Measurements from ENCODE around the gene GPR142. TPM values are rescaled to one million over a fixed set of nuclear protein-coding genes. Genes with fewer than 3 reads are reported as not detected.
A peak's percentile ranks its signal among the peaks of the same experiment; 100 is the strongest.

Gene GPR142
- total RNA-seq, 1 experiment from 2014 or later = not detected

DNA sequence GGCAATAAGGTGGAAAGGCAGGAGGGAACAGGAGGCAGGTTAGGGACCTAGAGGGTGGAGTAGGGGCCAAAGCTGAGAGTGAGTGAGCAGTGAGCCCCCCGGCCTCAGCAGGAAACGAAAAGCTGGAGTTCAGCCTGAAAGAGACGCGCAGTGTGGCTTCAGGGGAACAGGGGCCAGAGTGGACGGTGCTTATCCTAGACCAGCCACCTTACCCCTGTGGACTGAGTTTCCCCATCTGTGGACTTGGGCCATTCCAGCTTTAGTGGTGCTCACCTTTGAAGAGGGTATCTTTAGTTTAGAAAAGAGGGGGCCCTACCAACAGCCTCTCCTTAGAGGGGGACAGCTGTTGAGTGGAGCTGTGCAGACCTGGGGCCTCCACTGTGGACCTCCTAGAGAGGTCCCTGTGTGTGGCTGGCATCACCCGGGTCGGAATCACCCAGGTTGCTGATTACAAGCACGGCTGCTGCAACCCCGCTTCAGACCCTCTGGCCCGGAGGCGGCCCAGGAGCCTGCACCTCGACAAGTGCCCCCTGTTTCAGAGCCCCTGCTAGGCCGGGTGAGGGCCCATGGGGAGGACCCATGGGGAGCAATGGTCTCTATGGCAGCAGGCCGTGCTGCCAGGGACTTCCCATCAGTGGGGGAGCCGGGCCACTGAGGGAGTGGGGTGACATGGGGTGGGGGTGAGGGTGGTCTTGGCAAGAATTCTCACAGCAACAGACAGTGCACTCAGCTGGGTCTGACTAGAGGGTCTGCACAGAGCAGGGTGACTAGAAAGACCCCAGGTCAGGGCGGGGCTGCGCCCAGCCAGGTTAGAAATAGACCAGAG, 2.6 kb downstream of the GPR142 start:
- no peak for DNase-seq (ENCODE audit: low read depth)

DNA sequence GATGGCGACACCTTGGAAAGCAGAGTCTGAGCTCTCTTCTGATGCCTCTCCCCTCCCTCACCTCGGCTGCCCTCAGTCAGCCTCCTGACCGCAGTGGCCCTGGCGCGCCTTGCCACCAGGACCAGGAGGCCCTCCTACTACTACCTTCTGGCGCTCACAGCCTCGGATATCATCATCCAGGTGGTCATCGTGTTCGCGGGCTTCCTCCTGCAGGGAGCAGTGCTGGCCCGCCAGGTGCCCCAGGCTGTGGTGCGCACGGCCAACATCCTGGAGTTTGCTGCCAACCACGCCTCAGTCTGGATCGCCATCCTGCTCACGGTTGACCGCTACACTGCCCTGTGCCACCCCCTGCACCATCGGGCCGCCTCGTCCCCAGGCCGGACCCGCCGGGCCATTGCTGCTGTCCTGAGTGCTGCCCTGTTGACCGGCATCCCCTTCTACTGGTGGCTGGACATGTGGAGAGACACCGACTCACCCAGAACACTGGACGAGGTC, 4.4 kb downstream of the GPR142 start:
- DNase-seq (ENCODE audit: low read depth) = no peak

DNA sequence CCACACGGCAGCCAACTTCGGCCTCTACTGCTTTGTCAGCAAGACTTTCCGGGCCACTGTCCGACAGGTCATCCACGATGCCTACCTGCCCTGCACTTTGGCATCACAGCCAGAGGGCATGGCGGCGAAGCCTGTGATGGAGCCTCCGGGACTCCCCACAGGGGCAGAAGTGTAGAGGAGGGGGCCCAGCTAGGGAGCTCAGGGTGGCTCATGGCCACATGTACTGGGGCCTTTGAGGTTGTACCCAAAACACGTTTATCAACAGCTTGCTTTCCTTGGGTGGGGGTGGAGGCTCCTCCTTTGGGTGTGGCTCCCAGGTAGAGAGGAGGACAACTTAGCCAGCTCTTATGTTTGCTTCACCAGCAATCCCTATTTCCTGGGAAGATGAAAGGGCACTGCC, 5.1 kb downstream of the GPR142 start:
- DNase-seq (ENCODE audit: low read depth) = no peak

DNA sequence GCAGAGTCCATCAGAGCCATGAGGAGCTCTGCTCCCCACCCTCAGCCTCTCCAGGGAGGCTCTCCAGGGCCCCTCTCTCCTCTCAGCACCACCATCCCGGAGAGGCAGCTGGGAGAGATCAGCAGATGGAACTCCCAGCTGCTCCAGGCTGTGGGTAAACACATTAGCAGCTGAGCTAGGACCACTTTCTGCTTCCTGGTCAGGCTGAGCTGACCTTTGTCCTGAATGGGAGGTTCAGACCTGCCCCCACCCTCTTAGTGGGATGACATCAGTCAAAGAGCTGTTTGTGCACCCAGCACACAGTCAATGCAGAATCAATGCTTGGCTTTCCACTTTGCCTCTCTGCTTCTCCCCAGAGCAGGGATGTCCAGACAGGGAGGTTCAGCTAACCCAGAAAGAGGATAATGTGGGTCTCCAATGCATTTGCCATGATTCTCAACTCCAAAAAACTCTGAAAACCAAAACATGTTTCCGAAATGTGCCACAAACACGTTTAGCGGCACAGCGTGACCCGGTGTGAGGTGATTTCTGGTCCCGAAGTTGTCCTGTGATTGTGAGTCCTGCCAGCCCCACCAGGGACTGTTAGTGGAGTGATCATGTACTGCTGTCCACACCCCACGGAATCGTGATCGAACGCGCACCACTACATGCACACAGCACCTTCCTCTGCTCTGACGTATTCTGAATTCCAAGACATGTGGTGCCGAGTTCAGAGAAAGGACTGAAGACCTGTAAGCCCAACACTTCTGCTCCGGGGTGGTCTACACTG, 6.7 kb downstream of the GPR142 start:
- DNase-seq (ENCODE audit: low read depth) = no peak

DNA sequence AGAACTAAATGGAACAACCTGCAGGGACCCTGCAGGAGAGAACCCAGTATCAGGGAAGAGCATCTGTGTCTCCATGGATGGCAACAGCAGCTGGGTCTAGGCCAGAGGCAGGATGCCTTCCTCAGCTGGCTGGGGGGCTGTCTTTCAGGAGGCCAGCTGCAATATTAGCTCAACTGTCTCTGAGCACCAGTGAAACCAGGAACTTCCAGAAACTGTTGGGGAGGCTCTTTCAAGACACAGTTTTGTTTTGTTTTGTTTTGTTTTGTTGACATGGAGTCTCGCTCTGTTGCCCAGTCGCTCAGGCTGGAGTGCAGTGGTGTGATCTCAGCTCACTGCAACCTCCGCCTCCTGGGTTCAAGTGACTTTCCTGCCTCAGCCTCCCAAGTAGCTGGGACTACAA, 7.6 kb downstream of the GPR142 start:
- DNase-seq (ENCODE audit: low read depth) = no peak

DNA sequence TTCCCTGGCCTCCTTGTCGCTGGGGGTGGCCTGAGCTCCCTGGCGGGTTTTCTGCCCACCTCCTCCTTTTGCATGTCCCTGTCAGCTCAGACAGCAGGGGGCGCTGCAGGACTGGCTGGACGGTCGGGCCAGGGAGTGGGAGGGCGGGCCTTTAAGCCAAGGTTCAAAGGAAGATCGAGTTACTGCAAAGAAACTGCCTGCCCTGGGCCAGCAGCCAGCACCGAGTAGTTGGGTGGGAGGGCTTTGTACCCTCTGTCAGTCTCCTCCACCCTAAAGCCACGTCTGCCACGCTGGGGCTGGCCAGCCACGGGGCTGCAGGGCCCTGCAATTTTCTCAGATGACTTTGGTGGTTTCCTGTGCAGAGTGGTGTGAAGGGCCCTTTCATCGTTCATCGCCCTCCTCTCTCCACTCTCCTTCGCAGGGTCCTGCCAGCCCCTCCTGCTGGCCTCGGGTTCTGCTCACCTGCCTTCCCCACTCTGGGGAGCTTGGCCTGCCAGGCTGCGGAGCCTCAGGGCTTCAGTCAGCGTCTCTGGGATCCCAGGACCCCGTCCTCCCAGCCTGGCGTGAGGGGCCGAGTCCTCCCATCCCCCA, 12.3 kb downstream of the GPR142 start:
- peak; percentile 59 for DNase-seq (ENCODE audit: low read depth)

DNA sequence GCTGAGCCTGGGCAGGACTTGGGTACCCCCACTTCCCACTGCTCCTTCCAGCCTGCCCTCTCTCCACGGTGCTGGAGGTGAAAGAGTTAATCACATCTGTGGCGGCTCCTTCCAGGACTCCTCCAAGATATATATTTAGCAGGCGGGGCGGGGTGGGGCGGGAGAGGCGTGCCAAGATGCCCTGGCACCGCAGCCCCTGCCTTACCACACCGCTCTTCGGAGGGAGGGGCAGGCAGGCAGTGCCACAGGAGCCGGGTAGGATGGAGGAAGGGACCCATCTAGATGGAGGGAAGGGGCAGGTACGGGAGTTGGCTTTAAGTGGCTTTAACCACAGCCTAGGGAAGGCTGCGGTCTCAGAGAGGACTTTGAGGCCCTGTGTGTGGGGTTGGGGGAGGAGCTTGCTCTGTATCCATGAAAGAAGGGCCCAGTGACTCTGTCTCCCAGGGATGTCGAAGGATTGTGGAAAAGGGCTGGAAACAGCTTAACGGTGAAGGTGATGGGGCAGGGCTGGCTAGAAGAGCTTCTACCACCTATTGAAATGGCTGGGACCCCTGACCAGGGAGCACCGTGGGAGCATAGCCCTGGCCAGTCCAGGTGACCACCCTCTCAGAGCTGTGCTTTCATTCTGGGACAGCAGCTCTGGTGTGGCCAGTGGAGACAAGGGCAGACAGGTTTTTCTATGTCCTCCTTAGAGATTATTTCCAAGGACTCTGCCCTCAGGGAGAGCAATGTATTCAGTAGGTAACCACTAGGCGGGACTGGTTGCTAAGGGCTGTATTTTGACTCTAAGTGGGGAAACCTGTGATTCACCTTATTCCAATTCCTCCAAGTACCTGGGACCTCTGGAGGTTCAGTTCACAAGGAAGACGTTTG, 13.0 kb downstream of the GPR142 start:
- no peak for DNase-seq (ENCODE audit: low read depth)

DNA sequence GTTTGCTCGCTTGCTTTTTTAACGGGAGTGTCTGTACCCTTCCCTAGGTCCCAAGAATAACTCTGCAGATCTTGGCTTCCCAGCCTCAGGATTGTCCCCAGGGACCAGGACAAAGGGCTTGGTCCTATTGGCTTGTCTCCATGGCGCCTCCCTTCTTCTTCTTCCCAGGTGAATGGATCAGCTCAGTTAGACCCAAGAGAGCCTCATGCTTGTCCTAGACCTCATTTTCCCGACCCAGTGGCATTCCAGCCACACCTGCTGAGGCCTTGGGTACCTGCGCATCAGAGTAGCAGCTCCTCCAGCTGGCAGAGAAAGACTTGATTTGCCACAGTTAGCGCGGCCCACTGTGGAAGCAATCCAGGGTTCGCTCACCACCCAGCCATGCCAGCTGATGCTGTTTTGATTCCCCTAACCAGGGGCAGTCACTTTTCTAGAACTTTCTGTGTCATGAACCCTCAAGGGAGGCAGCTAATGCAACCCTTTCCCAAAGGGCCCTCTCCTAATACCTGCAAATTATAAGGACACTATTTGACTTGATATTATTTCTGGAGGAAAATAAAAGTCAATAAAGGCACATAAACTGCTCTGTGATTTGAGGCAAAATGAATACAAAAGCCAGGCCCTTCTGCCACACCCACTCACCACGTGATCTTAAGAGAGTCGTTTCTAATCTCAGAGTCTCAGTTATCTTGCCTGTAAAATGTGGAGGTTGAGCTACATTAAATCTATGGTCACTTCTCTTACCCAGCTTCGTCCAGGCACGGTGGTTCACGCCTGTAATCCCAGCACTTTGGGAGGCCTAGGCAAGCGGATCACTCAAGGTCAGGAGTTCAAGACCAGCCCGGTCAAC, 13.9 kb downstream of the GPR142 start:
- no peak for DNase-seq (ENCODE audit: low read depth)

DNA sequence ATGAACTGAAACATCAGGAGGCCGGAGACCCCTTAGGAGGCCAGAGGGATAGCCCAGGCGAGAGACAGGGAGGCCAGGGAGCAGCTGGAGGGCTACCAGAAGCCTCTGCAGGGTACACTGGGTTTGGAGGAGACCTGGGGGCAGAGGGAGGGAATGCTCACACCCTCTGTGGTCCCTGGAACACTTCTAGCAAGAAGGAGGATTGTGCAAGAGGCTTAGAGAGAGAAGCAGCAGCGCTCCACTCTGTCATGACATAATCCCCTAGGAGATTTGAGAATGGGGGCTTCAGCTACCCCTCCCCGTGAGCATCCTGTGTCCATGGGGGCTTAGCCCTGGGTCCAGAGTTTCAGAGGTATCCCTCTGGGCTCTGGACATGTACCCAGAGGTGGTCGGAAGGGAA, 15.8 kb downstream of the GPR142 start:
- DNase-seq (ENCODE audit: low read depth) = no peak

DNA sequence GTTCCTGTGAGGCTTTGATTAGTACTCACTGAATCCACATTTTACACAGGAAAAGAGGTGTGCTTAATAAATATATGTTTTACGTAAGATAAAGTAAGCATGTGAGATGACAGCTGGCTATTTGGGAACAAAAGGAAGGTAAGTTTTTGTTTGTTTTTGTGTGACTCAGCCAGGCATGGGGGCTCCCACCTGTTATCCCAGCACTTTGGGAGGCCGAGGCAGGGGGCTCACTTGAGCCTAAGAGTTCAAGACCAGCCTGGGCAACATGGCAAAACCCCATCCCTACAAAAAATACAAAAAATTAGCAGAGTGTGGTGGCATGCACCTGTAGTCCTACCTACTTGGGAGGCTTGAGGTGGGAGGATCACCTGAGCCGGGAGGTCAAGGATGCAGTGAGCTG, 17.9 kb downstream of the GPR142 start:
- no peak for DNase-seq (ENCODE audit: low read depth)

DNA sequence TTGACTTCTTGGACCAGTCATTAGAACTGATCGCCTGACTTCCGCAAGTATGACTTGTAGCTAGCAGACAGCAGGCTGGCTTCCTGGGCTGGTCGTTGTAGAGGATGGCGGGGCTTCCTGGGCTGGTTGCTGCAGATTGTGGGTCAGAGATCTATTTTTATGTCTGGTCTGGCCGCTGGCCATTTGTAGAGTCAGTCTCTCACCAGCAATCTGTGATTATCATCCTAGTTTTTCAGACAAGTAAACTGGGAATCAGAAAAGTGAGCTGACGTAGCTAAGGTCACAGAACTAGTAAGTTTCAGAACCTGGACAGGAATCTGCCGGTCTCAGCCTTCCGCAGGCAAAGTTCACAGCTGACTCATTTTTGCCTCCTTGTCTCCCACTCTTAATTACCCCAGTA, 19.1 kb downstream of the GPR142 start:
- DNase-seq (ENCODE audit: low read depth) = peak; percentile 22

DNA sequence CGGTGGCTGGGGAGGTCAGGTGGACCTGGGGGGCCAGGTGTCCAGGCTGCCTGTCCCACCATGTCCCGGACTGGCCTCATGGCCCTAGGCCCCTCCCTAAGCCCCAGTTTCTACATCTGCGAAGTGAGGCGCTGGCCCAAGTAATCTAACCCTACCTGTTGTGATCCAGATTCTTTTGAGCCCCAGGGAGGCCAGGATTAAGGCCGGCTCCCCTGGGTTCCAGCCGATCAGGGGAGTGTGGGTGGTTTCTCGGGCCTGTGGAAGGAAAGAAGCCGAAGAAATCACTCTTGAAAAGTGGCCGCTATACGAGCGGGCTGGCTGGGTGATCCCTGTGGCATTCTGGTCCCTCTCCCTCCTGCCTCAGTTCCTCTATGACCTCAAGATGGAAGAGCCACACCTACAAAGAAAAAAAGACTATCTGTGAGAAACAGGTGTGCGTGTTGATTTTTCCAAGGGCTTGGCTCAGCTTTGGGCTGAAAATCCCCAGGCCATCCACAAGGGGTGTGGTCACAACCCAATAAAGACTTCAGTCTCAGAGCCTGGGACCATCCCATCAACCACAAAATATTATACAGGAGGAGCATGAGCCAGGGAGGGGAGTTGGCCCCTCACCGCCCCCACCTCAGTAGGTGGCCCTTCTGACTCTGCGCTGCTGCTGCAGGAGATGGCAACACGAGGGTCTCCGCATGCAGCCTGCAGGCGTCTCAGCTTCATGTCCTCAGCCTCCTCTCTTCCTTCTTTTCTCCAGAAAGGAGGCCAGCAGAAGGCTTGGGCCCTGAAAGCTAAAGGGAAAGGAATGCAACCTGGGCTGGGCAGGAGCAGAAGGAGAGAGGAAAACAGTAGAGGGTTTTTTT, 20.3 kb downstream of the GPR142 start:
- no peak for DNase-seq (ENCODE audit: low read depth)

DNA sequence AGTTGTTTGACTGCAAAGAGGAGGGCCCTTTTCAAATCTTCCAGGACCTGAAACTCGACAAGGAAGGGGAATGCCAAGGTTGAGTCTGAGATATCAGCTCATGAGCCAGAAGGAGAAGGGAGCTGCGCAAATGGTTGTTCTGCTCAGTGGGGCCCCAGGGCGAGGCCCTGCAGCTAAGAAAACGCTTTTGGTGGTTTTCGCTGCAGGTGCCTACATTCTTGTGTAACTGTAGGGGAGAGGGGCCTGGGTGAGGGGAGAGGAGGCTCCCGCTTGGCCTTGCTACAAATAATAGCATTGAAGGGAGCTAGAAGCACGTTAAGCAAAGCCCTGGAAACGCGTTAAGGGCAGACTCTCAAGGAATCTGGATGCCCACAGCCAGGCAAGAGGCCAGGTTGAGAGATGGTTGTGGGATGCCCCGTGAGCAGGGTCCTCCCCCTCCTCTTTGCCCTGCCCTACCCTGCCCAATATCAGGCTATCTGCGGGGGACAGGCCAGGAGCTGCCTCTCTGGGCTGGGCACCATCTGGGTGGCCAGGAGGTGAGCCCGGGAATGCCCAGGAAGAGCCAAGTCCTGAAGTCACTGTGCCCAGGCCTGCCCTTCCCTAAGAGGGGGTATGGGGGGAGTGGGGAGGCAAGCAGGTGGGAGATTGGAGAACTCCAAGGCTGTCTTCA, 21.9 kb downstream of the GPR142 start:
- no peak for DNase-seq (ENCODE audit: low read depth)

DNA sequence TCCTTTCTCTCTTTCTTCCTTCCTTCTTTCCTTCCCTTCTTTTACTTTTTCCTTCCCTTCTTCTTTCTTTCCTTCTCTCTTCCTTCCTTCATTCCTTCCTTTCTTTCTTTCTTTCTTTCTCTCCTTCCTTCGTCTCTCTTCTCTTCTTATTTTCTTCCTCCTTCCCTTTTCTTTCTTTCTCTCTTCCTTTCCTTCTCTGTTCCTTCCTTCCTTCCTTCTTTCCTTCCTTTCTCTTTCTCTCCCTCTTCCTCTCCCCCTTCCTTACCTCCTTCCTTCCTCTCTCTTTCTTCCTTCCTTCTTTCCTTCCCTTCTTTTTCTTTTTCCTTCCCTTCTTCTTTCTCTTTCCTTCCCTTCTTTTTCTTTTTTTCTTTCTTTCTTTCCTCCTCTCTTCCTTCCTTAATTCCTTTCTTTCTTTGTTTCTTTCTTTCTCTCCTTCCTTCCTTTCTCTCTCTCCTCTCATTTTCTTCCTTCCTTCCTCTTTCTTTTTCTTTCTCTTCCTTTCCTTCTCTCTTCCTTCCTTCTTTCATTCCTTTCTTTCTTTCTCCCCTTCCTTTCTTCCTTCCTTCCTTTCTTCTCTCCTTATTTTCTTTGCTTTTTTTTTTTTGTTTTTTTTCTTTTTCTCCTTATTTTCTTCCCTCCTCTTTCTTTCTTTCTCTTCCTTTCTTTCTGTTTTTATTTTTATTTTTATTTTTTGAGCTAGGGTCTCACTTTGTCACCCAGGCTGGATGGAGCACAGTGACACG, 22.8 kb downstream of the GPR142 start:
- DNase-seq (ENCODE audit: low read depth) = no peak

DNA sequence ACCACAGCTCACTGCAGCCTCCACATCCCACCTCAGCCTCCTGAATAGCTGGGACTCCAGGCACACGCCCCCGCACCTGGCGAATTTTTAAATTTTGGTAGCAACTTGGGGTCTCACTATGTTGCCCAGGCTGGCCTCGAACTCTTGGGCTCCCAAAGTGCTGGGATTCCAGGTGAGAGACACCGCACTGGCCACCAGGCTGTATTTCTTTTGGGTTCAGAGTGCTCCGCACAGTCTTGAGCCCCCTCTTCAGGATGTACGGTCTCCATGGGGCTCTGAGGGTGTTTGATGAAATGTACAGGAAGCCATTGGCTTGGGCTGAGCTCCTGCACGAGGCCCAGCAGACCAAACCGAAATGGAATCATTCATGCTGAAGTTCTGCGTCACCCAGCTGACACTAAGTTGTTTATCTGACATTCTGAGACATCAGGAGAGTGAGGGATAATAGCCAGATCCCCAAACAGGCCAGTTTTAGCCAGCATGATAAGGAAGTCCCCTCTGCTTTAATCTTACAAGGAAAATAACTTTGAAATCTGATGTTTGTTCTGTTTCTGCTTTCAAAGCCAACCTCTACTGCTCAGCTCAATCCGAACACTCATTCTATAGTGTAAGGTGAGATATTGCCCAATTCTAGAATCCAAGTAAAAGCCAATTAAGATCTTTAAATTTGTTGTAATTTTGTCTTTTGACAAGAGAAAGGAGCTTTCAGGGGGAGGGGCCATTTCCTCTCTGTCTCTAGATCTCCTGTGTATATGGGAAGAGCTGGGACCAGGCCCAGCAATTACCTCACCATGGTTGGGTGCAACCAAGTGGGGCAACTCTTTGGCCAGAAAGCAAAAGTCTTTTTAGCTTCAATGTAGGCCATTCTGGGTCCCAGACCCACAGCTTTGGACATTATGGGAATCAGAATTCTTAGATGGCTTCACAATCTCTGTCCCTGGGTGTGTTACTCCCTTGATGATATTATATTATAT, 23.7 kb downstream of the GPR142 start:
- no peak for DNase-seq (ENCODE audit: low read depth)

DNA sequence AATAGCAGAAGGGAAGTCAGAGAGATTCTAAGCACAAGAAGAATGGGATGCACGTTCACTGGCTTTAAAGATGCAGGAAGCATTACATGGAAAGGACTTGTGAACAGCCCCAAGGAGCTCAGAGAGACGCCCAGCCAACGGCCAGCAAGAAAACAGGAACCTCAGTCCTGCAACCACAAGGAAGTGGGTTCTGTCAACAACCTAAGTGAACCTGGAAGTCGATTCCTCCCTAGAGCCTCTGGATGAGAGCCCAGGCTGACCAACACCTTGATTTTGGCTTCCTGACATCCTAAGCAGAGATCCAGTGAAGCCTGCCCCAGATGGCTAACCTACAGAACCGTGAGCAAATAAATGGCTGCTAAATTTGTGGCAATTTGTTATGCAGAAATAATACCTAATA, 24.5 kb downstream of the GPR142 start:
- DNase-seq (ENCODE audit: low read depth) = no peak

DNA sequence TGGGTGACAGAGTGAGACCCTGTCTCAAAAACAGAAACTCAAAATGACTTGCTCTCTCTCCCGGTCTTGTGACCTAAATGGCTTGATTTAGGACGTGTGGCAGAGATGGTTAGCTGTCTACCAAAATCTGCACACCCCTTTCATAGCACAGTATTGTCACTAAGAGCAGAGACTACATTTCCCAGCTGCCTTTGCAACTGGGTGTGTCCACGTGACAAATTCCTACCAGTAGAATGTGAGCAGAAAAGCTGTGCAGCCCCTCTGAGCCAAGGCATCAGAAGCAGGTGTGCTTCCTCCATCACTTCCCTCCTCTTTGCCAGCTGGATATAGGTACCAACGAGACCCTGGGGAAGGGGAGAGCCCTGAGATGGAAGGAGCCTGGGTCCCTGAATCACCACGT, 25.5 kb downstream of the GPR142 start:
- DNase-seq (ENCODE audit: low read depth) = no peak
